ENCODE measurements around the gene KCNS3. TPM values are rescaled to one million over a fixed set of nuclear protein-coding genes. Genes with fewer than 3 reads are reported as not detected.

Gene KCNS3
- total and polyA plus RNA-seq, 2 of the 13 experiments (the other 11 are each of a cell fraction or from before 2014, with no cell fraction given), result not detected

- TF ChIP-seq DNMT1 (CRISPR knock-in tag; IDR thresholded peaks at IDR 0.05) (no peak), KDM4B (CRISPR knock-in tag; IDR thresholded peaks at IDR 0.05) (peak; percentile 49; the same call in 1 of the 2 replicates), HMGXB3 (CRISPR knock-in tag; IDR thresholded peaks at IDR 0.05; ENCODE audit: borderline replicate concordance) (no peak), ZNF354B (CRISPR knock-in tag; IDR thresholded peaks at IDR 0.05) (no peak), ZNF280D (CRISPR knock-in tag; IDR thresholded peaks at IDR 0.05) (no peak), SRSF1 (optimal IDR thresholded peaks at IDR 0.05; ENCODE audit: low read depth, low read length) (no peak), ZNF460 (CRISPR knock-in tag; IDR thresholded peaks at IDR 0.05; ENCODE audit: borderline replicate concordance) (no peak), RBFOX2 (IDR thresholded peaks at IDR 0.05; ENCODE audit: low read depth, low read length) (no peak), ZNF740 (CRISPR knock-in tag; IDR thresholded peaks at IDR 0.05) (no peak), GZF1 (CRISPR knock-in tag; IDR thresholded peaks at IDR 0.05) (no peak), NPAS2 (CRISPR knock-in tag; IDR thresholded peaks at IDR 0.05; ENCODE audit: borderline replicate concordance) (no peak), NFE2L2 (IDR thresholded peaks at IDR 0.05; ENCODE audit: low read length) (no peak), HOMEZ (CRISPR knock-in tag; IDR thresholded peaks at IDR 0.05; ENCODE audit: low read depth) (peak; percentile 53; the same call in 1 of the 2 replicates), ZNF678 (CRISPR knock-in tag; IDR thresholded peaks at IDR 0.05) (no peak), DNMT3B (CRISPR knock-in tag; conservative IDR thresholded peaks at IDR 0.05) (no peak), ZBTB43 (CRISPR knock-in tag; conservative IDR thresholded peaks at IDR 0.05) (no peak), KDM2A (CRISPR knock-in tag; IDR thresholded peaks at IDR 0.05; ENCODE audit: borderline replicate concordance, low read depth) (peak; percentile 76), RARA (CRISPR knock-in tag; IDR thresholded peaks at IDR 0.05) (0 out of 2 replicates have a peak, but pooled peaks have one; percentile 11)
Measured at GRCh38 chr2:17830053-17831034, 48.1 kb upstream of the KCNS3 start (continued).
